Tongue (tissue), 2 donors: ENCODE data around the gene ALDH1A3. TPM values are rescaled to one million over a fixed set of nuclear protein-coding genes. Genes with fewer than 3 reads are reported as not detected.

Source experiments
- DNase-seq: peaks from one replicate; pipeline ENCODE4 v3.0.0-alpha.2; 2015
- total RNA-seq: library from RNA; depleted of rRNA; stranded (reverse); fragments of >200 nt; gene quantifications from one replicate; pipeline ENCODE4 v1.2.3, GENCODE V29; 2014

Gene ALDH1A3
- total RNA-seq, 1 donor from 2014 or later: 59.0 TPM

- peak; percentile 97 for DNase-seq
Observed at GRCh38 chr15:100902436-100903167, 23.0 kb downstream of the ALDH1A3 start.

GRCh38 chr15:100903168-100903554 lies 23.5 kb downstream of the ALDH1A3 start:
- DNase-seq: no peak

GRCh38 chr15:100905850-100906249 lies 26.2 kb downstream of the ALDH1A3 start:
- no peak for DNase-seq

- DNase-seq: no peak
Observed at GRCh38 chr15:100908466-100908865, 28.8 kb downstream of the ALDH1A3 start.

GRCh38 chr15:100909565-100909964 lies 29.9 kb downstream of the ALDH1A3 start:
- DNase-seq: peak; percentile 24

GRCh38 chr15:100909989-100910955 lies 30.6 kb downstream of the ALDH1A3 start:
- DNase-seq: peak; percentile 37

GRCh38 chr15:100911086-100911485 lies 31.5 kb downstream of the ALDH1A3 start:
- no peak for DNase-seq

- DNase-seq: peak; percentile 59
Observed at GRCh38 chr15:100913961-100914360, 34.3 kb downstream of the ALDH1A3 start.

GRCh38 chr15:100914876-100915275 lies 35.2 kb downstream of the ALDH1A3 start:
- no peak for DNase-seq

GRCh38 chr15:100918034-100918689 lies 38.5 kb downstream of the ALDH1A3 start:
- peak; percentile 86 for DNase-seq

- DNase-seq: peak; percentile 40
Observed at GRCh38 chr15:100918690-100919480, 39.3 kb downstream of the ALDH1A3 start, which contains the start of gene LRRK1. Gene LRRK1 (plus strand): TSS chr15:100919357. CDS start chr15:100924633, 5,276 bp downstream.

- DNase-seq: no peak
Observed at GRCh38 chr15:100919481-100920405, 40.1 kb downstream of the ALDH1A3 start.

GRCh38 chr15:100920516-100921135 lies 41.0 kb downstream of the ALDH1A3 start:
- DNase-seq: no peak

- no peak for DNase-seq
Observed at GRCh38 chr15:100922192-100923040, 42.8 kb downstream of the ALDH1A3 start.

GRCh38 chr15:100923076-100923475 lies 43.4 kb downstream of the ALDH1A3 start:
- DNase-seq: no peak

- DNase-seq: no peak
Observed at GRCh38 chr15:100923902-100924301, 44.3 kb downstream of the ALDH1A3 start.

- no peak for DNase-seq
Observed at GRCh38 chr15:100924436-100924835, 44.8 kb downstream of the ALDH1A3 start.

- DNase-seq: no peak
Observed at GRCh38 chr15:100925480-100925879, 45.8 kb downstream of the ALDH1A3 start.

GRCh38 chr15:100926258-100926657 lies 46.6 kb downstream of the ALDH1A3 start:
- no peak for DNase-seq
